ENCODE results near the gene CEP192. TPM values are rescaled to one million over a fixed set of nuclear protein-coding genes. Genes with fewer than 3 reads are reported as not detected.
A peak's percentile ranks its signal among the peaks of the same experiment; 100 is the strongest.

The CEP192 gene
- total RNA-seq, 4 donors from 2014 or later: 16.9 to 28.6 (median 20.0) TPM

DNA sequence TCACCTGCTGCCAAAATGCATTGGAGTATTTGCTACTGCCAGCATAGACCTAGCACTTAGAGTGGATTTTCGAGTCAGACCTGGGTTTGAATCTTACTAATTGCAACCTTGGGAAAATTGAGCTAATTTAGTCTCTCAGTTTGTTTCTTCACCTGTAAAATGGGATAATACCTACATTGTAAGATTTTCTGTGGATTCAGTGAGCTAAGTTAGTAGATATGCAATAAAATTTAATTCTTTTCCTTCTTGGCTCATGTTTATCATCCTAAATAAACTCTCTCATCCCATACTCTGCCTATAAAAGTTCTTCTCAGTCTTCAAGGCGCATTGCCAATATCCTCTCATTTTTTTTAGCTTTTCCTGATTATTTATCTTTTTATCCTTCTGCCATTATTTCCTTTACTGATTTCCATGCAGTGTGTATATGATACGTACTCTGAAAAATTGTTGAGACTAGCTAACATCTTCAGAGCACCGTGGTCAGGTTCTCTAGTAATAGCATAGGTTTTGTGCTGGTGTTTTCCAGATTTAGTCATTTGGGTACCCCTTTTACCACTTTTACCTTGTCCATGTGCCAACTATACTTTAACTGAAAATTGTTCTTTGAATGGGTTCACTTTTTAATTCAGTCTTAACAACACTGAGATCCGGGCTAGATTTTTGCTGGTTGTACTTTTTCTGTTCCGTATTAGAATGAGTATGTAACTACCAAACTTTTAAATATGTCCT is 7.3 kb downstream of the CEP192 start:
- peaks cover 0 to 23% of the 10 kb centered on the region in 2 donors for H3K36me3 ChIP-seq
- no peak overlapping the region for H3K4me3 ChIP-seq
- 63 to 76% methylated on average over 4 to 6 of the region's 6 CpGs for WGBS, 2 donors (ENCODE audit: low coverage in 1 of 2)
- TF ChIP-seq EP300 (IDR thresholded peaks at IDR 0.05): no peak
- TF ChIP-seq POLR2A (IDR thresholded peaks at IDR 0.05): no peak
- no peak for TF ChIP-seq POLR2AphosphoS5 (IDR thresholded peaks at IDR 0.05)
- TF ChIP-seq, protein P1, sequence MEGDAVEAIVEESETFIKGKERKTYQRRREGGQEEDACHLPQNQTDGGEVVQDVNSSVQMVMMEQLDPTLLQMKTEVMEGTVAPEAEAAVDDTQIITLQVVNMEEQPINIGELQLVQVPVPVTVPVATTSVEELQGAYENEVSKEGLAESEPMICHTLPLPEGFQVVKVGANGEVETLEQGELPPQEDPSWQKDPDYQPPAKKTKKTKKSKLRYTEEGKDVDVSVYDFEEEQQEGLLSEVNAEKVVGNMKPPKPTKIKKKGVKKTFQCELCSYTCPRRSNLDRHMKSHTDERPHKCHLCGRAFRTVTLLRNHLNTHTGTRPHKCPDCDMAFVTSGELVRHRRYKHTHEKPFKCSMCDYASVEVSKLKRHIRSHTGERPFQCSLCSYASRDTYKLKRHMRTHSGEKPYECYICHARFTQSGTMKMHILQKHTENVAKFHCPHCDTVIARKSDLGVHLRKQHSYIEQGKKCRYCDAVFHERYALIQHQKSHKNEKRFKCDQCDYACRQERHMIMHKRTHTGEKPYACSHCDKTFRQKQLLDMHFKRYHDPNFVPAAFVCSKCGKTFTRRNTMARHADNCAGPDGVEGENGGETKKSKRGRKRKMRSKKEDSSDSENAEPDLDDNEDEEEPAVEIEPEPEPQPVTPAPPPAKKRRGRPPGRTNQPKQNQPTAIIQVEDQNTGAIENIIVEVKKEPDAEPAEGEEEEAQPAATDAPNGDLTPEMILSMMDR (IDR thresholded peaks at IDR 0.05): no peak
- peaks cover 0 to 21% (median 0%) of the 10 kb centered on the region in 3 donors for H3K4me1 ChIP-seq
- H3K27me3 ChIP-seq: no peaks in the 10 kb centered on the region
- no peak overlapping the region for H3K27ac ChIP-seq
- no peaks in the 10 kb centered on the region for H3K9me3 ChIP-seq
- no peak for ATAC-seq

GRCh38 chr18:13003466-13003896 is 12.3 kb downstream of the CEP192 start:
- no peaks in the 10 kb centered on the region for H3K9me3 ChIP-seq
- no peaks in the 10 kb centered on the region for H3K4me1 ChIP-seq
- no peak for ATAC-seq
- H3K27ac ChIP-seq: no peak overlapping the region
- H3K27me3 ChIP-seq: no peaks in the 10 kb centered on the region
- TF ChIP-seq POLR2A (IDR thresholded peaks at IDR 0.05) (no peak), EP300 (IDR thresholded peaks at IDR 0.05) (no peak)
- TF ChIP-seq, protein P1 (IDR thresholded peaks at IDR 0.05): peak in 3 of 4 experiments; percentile 6 to 30 (median 20)
- H3K4me3 ChIP-seq: no peak overlapping the region
- WGBS, 2 donors (ENCODE audit: low coverage in 1 of 2): 54 to 55% methylated on average over 5 to 7 of the region's 7 CpGs
- H3K36me3 ChIP-seq: peaks cover 0 to 42% of the 10 kb centered on the region in 2 donors

DNA sequence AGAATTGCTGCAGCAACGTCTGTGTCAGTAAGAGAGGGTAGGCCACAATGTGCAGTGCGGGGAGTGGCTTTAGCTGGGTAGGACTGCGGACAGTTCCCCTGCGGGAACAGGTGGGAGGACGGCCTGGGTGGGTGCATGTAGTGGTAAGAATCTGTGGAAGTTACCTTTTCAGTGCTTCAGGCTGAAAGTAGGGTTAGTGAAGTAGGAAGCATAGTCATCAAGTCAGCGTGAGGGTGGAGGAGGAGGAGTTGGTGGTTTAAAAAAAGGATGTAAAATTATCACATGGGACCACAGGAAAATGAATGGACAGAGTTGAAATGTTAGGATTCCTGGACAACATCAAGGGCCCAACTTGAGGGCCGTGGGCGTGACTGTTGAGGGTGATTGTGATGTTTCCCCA is 13.2 kb downstream of the CEP192 start:
- H3K4me3 ChIP-seq: no peak overlapping the region
- peaks cover 0 to 51% of the 10 kb centered on the region in 2 donors for H3K36me3 ChIP-seq
- H3K27ac ChIP-seq: no peak overlapping the region
- ATAC-seq: no peak
- no peaks in the 10 kb centered on the region for H3K4me1 ChIP-seq
- H3K27me3 ChIP-seq: no peaks in the 10 kb centered on the region
- WGBS, 2 donors (ENCODE audit: low coverage in 1 of 2): 72 to 84% methylated on average over 4 to 8 of the region's 8 CpGs
- TF ChIP-seq EP300 (IDR thresholded peaks at IDR 0.05) (no peak), POLR2A (IDR thresholded peaks at IDR 0.05) (no peak), POLR2AphosphoS5 (IDR thresholded peaks at IDR 0.05) (no peak)
- TF ChIP-seq, protein P1 (IDR thresholded peaks at IDR 0.05): no peak
- no peaks in the 10 kb centered on the region for H3K9me3 ChIP-seq

DNA sequence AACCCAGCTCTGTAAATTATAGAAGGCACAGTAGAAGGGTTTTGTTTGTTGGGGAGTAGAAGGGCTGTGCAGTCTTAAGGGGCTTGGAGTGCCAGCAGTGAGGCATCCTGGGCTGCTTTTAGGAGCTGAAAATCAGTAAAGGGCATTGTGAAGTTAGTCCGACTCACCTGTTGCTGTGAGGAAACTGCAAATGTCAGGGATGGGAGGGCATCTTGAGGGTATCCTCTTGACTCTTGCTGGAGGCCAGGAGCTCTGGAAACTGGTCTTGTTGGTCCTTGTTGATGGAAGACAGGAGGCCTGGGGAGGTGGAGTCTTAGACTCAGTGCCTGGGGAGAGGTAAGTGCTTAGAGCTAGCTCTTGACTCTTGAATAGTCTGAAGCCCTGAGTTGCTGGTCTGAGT is 14.1 kb downstream of the CEP192 start:
- no peaks in the 10 kb centered on the region for H3K27me3 ChIP-seq
- 86 to 100% methylated on average over 1 of the region's 1 CpG for WGBS, 2 donors (ENCODE audit: low coverage in 1 of 2)
- TF ChIP-seq, protein P1 (IDR thresholded peaks at IDR 0.05): no peak
- TF ChIP-seq POLR2A (IDR thresholded peaks at IDR 0.05) (no peak), POLR2AphosphoS5 (IDR thresholded peaks at IDR 0.05) (no peak), EP300 (IDR thresholded peaks at IDR 0.05) (no peak)
- H3K27ac ChIP-seq: no peak overlapping the region
- H3K4me1 ChIP-seq: no peaks in the 10 kb centered on the region
- no peak overlapping the region for H3K4me3 ChIP-seq
- no peak for ATAC-seq
- H3K36me3 ChIP-seq: peaks cover 0 to 59% of the 10 kb centered on the region in 2 donors
- no peaks in the 10 kb centered on the region for H3K9me3 ChIP-seq
